ENCODE results near the gene TMEM245. TPM values are rescaled to one million over a fixed set of nuclear protein-coding genes. Genes with fewer than 3 reads are reported as not detected.

Gene TMEM245
- total and polyA plus RNA-seq, 11 donors: 16.7 to 174 (median 99.6) TPM

DNA sequence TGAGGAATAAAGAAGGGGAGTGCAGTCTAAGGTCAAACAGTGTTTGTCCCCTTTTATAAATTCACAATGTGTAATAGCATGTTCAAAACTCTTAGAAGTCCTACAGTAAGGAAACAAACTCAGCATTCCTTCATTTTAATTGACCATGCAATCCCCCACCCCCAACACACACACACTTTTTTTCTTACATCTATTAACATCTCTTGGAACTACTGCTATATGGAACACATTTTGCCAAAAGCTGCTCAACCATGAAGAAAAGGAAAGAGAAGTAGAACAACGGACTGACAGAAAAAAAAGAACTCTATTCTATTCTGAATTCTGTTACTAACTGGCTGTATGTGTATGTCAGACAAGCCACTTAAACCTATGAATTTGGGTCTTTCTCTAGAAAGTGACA, 103.6 kb downstream of the TMEM245 start:
- Histone ChIP-seq H3K4me1 (peaks cover 0 to 46% (median 27%) of the 10 kb centered on the region in 12 donors), H3K27ac (no peak overlapping the region), H3K4me3 (no peak overlapping the region), H3K27me3 (no peaks in the 10 kb centered on the region), H3K36me3 (peaks cover 0 to 16% (median 13%) of the 10 kb centered on the region in 9 donors), H3K9me3 (no peaks in the 10 kb centered on the region)
- TF ChIP-seq POLR2A (IDR thresholded peaks at IDR 0.05): no peak
- no peak for TF ChIP-seq CTCF (IDR thresholded peaks at IDR 0.05)
- intact Hi-C loops (cut with DNase I): loop anchor here in 1 of 10 donors (10.0 kb wide), 1 partner anchor 61 kb away; no protein-coding TSS in a partner anchor
- ATAC-seq (no peak), DNase-seq (no peak)
- 89 to 92% (median 90%) methylated on average over 1 of the region's 1 CpG for WGBS, 4 donors

- DNase-seq: no peak
- H3K36me3 ChIP-seq: peaks cover 0 to 11% (median 8%) of the 10 kb centered on the region in 9 donors
- 65 to 83% (median 75%) methylated on average over 7 of the region's 7 CpGs for WGBS, 4 donors
- intact Hi-C loops (cut with DNase I): loop anchor here in 4 of 10 donors (5.0 to 10.0 kb wide), 5 partner anchors 38 to 82 kb away; partner anchors contain the start of genes ABITRAM (in 1 of the 4) and ELP1 (in 1 of the 4)
- no peaks in the 10 kb centered on the region for H3K9me3 ChIP-seq
- TF ChIP-seq POLR2A (IDR thresholded peaks at IDR 0.05) (no peak), CTCF (IDR thresholded peaks at IDR 0.05) (no peak)
- no peak for ATAC-seq
- H3K4me1 ChIP-seq: peaks cover 0 to 59% (median 33%) of the 10 kb centered on the region in 12 donors
- peak overlapping the region in 11 of 12 donors; percentile 85 to 98 (median 94) for H3K27ac ChIP-seq
- no peak overlapping the region for H3K4me3 ChIP-seq
- H3K27me3 ChIP-seq: no peaks in the 10 kb centered on the region
Observed at GRCh38 chr9:109014608-109015280, 105.0 kb downstream of the TMEM245 start.

DNA sequence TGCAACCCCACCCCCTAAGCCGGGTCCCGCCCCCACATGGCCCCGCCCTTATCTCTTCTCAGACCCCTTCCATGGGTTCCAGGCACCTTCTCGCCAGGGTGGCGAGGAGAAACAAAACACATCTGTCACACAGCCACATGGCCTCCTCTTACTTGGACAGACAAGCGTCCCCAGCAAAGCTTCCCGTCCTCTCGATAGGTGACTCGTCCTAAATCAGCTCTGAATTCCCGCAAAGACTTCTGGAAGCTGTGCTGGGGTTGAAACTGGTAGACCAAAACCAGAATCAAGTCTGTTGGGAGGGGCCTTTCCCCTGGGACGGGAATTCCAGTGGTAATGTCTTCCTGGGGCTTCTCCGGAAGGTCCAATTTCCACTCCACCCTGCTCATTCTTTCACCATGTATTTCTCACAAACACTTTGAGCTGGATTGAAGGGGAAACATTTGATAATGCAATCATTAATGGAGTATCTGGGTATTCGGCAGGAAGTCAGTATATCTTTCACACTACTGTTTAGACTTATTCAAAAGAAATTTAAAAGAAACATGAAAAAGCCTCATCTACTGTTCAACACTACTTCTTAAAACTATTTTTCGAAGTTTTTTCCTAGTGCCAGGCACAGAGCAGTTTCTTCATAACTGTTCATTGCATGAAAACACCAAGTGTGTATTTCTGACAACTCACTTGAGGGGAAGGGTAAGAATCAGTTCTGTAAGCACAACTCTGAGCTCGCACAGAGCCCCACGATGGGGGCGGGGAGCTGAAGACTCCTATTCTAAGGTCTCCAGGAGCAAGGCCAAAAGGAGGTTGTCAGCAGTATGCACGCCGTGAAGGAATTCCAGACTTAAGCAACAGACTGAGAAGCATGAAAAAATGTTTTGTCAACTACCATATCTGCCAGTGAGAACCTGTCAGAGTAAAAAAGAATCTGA, 105.8 kb downstream of the TMEM245 start:
- ATAC-seq (peak in 1 of 4 donors; percentile 27), DNase-seq (peak in 2 of 5 donors; percentile 26 to 29)
- Histone ChIP-seq H3K27ac (peak overlapping the region; percentile 57 to 98 (median 94)), H3K4me3 (peak overlapping the region in 11 of 12 donors; percentile 56 to 94 (median 83)), H3K36me3 (peaks cover 0 to 3% (median 0%) of the 10 kb centered on the region in 9 donors), H3K4me1 (peaks cover 0 to 59% (median 33%) of the 10 kb centered on the region in 12 donors), H3K9me3 (no peaks in the 10 kb centered on the region), H3K27me3 (no peaks in the 10 kb centered on the region)
- WGBS, 4 donors: 13 to 29% (median 18%) methylated on average over 10 to 19 of the region's 19 CpGs
- TF ChIP-seq POLR2A (IDR thresholded peaks at IDR 0.05) (no peak), CTCF (IDR thresholded peaks at IDR 0.05) (no peak)
- intact Hi-C loops (cut with DNase I): loop anchor here in 4 of 10 donors (5.0 to 10.0 kb wide), 5 partner anchors 38 to 82 kb away; partner anchors contain the start of genes ABITRAM (in 1 of the 4) and ELP1 (in 1 of the 4)
